Liver (tissue), 9 donors: ENCODE data around the gene HJURP. TPM values are rescaled to one million over a fixed set of nuclear protein-coding genes. Genes with fewer than 3 reads are reported as not detected.

Experiments
- DNase-seq: peaks from one replicate; pipeline ENCODE4 v3.0.0-alpha.2; 2017; ENCODE audit warnings: low spot score
- H3K27ac ChIP-seq, 2 donors: one replicate each; pipeline ENCODE4 v1.7.0; 2013; ENCODE audit warnings: inconsistent platforms in 2 of 2, low read length in 2 of 2, control low read depth in 1 of 2, low read depth in 1 of 2, mild to moderate bottlenecking in 1 of 2
- H3K27me3 ChIP-seq, 4 donors: one replicate each; pipeline versions ENCODE4 v1.6.1 to v1.7.0; 2013; ENCODE audit warnings: low read length in 3 of 4, inconsistent platforms in 1 of 4, mild to moderate bottlenecking in 1 of 4, moderate library complexity in 1 of 4; ENCODE audit not compliant: control insufficient read depth in 4 of 4, insufficient read depth in 4 of 4
- H3K36me3 ChIP-seq, 4 donors: one replicate each; pipeline versions ENCODE4 v1.6.1 to v1.7.0; 2013; ENCODE audit warnings: low read length in 3 of 4, mild to moderate bottlenecking in 3 of 4, low read depth in 1 of 4, moderate library complexity in 1 of 4; ENCODE audit not compliant: control insufficient read depth in 4 of 4, insufficient read depth in 3 of 4
- H3K4me1 ChIP-seq, 4 donors: one replicate each; pipeline versions ENCODE4 v1.6.1 to v1.7.0; 2013; ENCODE audit warnings: low read length in 3 of 4, mild to moderate bottlenecking in 3 of 4, moderate library complexity in 1 of 4; ENCODE audit not compliant: control insufficient read depth in 4 of 4, insufficient read depth in 4 of 4
- H3K4me3 ChIP-seq, 3 donors: one replicate each; pipeline versions ENCODE4 v1.6.1 to v1.7.0; 2013; ENCODE audit warnings: low read length in 3 of 3, control low read depth in 1 of 3, low read depth in 1 of 3, mild to moderate bottlenecking in 1 of 3
- H3K9ac ChIP-seq, 2 donors: one replicate each; pipeline ENCODE4 v1.7.0; 2013; ENCODE audit warnings: low read length in 2 of 2, mild to moderate bottlenecking in 2 of 2, moderate library complexity in 2 of 2, control low read depth in 1 of 2, low read depth in 1 of 2
- H3K9me3 ChIP-seq, 4 donors: one replicate each; pipeline versions ENCODE4 v1.6.1 to v1.7.0; 2013; ENCODE audit warnings: low read length in 3 of 4; ENCODE audit not compliant: control insufficient read depth in 4 of 4
- ATF3 ChIP-seq: IDR thresholded peaks from 2 replicates; pipeline ENCODE4 v1.6.1; 2016; ENCODE audit warnings: antibody characterized with exemption
- CTCF ChIP-seq: fragments of 150-350 bp; IDR thresholded peaks from 2 replicates; pipeline ENCODE4 v1.5.1; 2017; ENCODE audit warnings: improper control_type of control experiment, low read depth, low read length; ENCODE audit not compliant: missing input control
- FOXA1 ChIP-seq: IDR thresholded peaks from 2 replicates; pipeline ENCODE4 v1.6.1; 2016; ENCODE audit warnings: antibody characterized with exemption
- FOXA2 ChIP-seq: IDR thresholded peaks from 2 replicates; pipeline ENCODE4 v1.6.1; 2016; ENCODE audit warnings: antibody characterized with exemption
- GABPA ChIP-seq, 2 donors: IDR thresholded peaks in 1 of 2; conservative IDR thresholded peaks in 1 of 2; 2 replicates each; pipeline ENCODE4 v1.6.1; 2016; ENCODE audit warnings: antibody characterized with exemption in 2 of 2, mild to moderate bottlenecking in 1 of 2, moderate library complexity in 1 of 2
- HNF4G ChIP-seq: IDR thresholded peaks from 2 replicates; pipeline ENCODE4 v1.6.1; 2016; ENCODE audit warnings: antibody characterized with exemption
- JUND ChIP-seq, 2 donors: IDR thresholded peaks; 2 replicates each; pipeline ENCODE4 v1.6.1; 2016; ENCODE audit warnings: antibody characterized with exemption in 2 of 2
- NR2F2 ChIP-seq: IDR thresholded peaks from 2 replicates; pipeline ENCODE4 v1.6.1; 2016; ENCODE audit warnings: antibody characterized with exemption
- RAD21 ChIP-seq, 2 donors: IDR thresholded peaks; 2 replicates each; pipeline ENCODE4 v1.6.1; 2016; ENCODE audit warnings: antibody characterized with exemption in 2 of 2, mild to moderate bottlenecking in 2 of 2
- REST ChIP-seq: IDR thresholded peaks from 2 replicates; pipeline ENCODE4 v1.6.1; 2016; ENCODE audit warnings: antibody characterized with exemption, mild to moderate bottlenecking
- RXRA ChIP-seq, 2 donors: IDR thresholded peaks; 2 replicates each; pipeline ENCODE4 v1.6.1; 2017 to 2018; ENCODE audit warnings: antibody characterized with exemption in 2 of 2, mild to moderate bottlenecking in 1 of 2
- YY1 ChIP-seq: IDR thresholded peaks from 2 replicates; pipeline ENCODE4 v1.6.1; 2016; ENCODE audit warnings: antibody characterized with exemption, mild to moderate bottlenecking
- WGBS: extraction: QIAGEN DNeasy Blood & Tissue Kit; methylation state at CpG from one replicate; pipeline ENCODE4 v1.1.7; 2013; 5-methylcytosine and 5-hydroxymethylcytosine counted together
- polyA plus RNA-seq, 2 donors: library from polyadenylated mRNA; stranded (reverse) in 1 of 2; unstranded in 1 of 2; fragments of 200-250 nt in 1 of 2; fragments of >200 nt in 1 of 2; fragmentation: Nextera tagmentation in 1 of 2; extraction: Ambion mirVana in 1 of 2; gene quantifications; one replicate each; pipeline versions ENCODE4 v1.2.1 to v1.2.3, GENCODE V29; 2013 to 2015
- total RNA-seq, 2 donors: library from RNA; depleted of rRNA; stranded (reverse); fragments of >200 nt; gene quantifications; one replicate each; pipeline ENCODE4 v1.2.3, GENCODE V29; 2014
- donor health status: healthy.
- donor health status: healthy.
- donor health status: healthy.
- donor health status: healthy.
- donor health status: healthy.

Gene HJURP
- total and polyA plus RNA-seq, 4 donors = 0.08 to 32.9 (median 1.4) TPM

GRCh38 chr2:233856184-233856583, 1.8 kb upstream of the HJURP start:
- no peaks in the 10 kb centered on the region for H3K36me3 ChIP-seq
- H3K27ac ChIP-seq = no peak overlapping the region
- TF ChIP-seq REST (no peak), RXRA (IDR thresholded peaks at IDR 0.05) (no peak), YY1 (no peak), JUND (IDR thresholded peaks at IDR 0.05) (no peak), FOXA1 (no peak), RAD21 (IDR thresholded peaks at IDR 0.05) (no peak), NR2F2 (no peak), HNF4G (no peak), GABPA (IDR thresholded peaks at IDR 0.05 in 1 of 2, conservative IDR thresholded peaks at IDR 0.05 in 1 of 2) (no peak)
- no peak overlapping the region for H3K4me3 ChIP-seq
- peaks cover 6 to 8% (median 7%) of the 10 kb centered on the region in 4 donors for H3K4me1 ChIP-seq
- no peak overlapping the region for H3K9ac ChIP-seq
- DNase-seq = no peak
- H3K27me3 ChIP-seq = no peaks in the 10 kb centered on the region
- no peaks in the 10 kb centered on the region for H3K9me3 ChIP-seq
- 98% methylated on average over 5 of the region's 5 CpGs for WGBS

- H3K9ac ChIP-seq = no peak overlapping the region
- WGBS = 93% methylated on average over 5 of the region's 5 CpGs
- no peaks in the 10 kb centered on the region for H3K9me3 ChIP-seq
These were observed 1.0 kb upstream of the HJURP start for GRCh38 chr2:233855345-233855744.

More at GRCh38 chr2:233855345-233855744, 1.0 kb upstream of the HJURP start:
- H3K27ac ChIP-seq = no peak overlapping the region
- no peak for DNase-seq
- H3K27me3 ChIP-seq = no peaks in the 10 kb centered on the region
- TF ChIP-seq ATF3 (no peak), RAD21 (IDR thresholded peaks at IDR 0.05) (no peak), CTCF (no peak), FOXA2 (no peak)
- H3K4me1 ChIP-seq = peaks cover 6 to 8% (median 7%) of the 10 kb centered on the region in 4 donors
- H3K36me3 ChIP-seq = no peaks in the 10 kb centered on the region
- no peak overlapping the region for H3K4me3 ChIP-seq
